ENCODE results near the gene C2orf49.
"Not testable (repeated sequence)": the region's sequence is repeated elsewhere in the genome, so short reads cannot be mapped to it uniquely, and the experiment has no call there.

The C2orf49 gene

GRCh38 chr2:105307962-105308361 is 29.4 kb upstream of the C2orf49 start:
- Mint-ChIP-seq H3K4me3 (no peak overlapping the region), H3K36me3 (ENCODE audit: low read depth) (peaks cover 4% of the 10 kb centered on the region), H3K27me3 (ENCODE audit: low read depth) (no peaks in the 10 kb centered on the region), H3K9me3 (no peaks in the 10 kb centered on the region), H3K27ac (no peak overlapping the region), H3K4me1 (ENCODE audit: low read depth) (peaks cover 8% of the 10 kb centered on the region)

- H3K27me3 Mint-ChIP-seq (ENCODE audit: low read depth) = no peaks in the 10 kb centered on the region
- H3K36me3 Mint-ChIP-seq (ENCODE audit: low read depth) = peaks cover 4% of the 10 kb centered on the region
- peaks cover 4% of the 10 kb centered on the region for H3K4me1 Mint-ChIP-seq (ENCODE audit: low read depth)
- H3K9me3 Mint-ChIP-seq = no peaks in the 10 kb centered on the region
- H3K27ac Mint-ChIP-seq = no peak overlapping the region
- H3K4me3 Mint-ChIP-seq = no peak overlapping the region
These were observed 28.8 kb upstream of the C2orf49 start for GRCh38 chr2:105308382-105309146.

DNA sequence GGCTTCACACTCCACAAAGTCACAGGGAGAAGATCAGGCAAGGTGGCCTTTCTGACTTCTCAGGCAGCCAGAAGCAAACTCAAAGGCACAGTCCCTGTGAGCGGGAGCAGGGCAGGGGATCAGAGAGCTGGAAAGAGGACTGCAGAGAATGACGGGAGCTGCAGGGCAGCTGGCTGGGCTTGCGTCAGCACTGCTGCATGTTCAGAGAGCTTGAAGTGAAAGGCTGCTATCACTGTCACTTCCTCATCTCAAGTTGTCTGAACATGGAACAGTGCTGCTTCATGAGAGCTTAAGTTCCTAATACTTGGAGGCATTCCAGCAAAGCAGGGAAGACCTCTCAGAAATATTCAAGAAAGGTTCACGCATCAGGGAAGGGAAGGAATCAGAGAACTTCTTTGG is 28.2 kb upstream of the C2orf49 start:
- H3K4me3 Mint-ChIP-seq = no peak overlapping the region
- no peak overlapping the region for H3K27ac Mint-ChIP-seq
- H3K4me1 Mint-ChIP-seq (ENCODE audit: low read depth) = peaks cover 2% of the 10 kb centered on the region
- no peaks in the 10 kb centered on the region for H3K9me3 Mint-ChIP-seq
- peaks cover 4% of the 10 kb centered on the region for H3K36me3 Mint-ChIP-seq (ENCODE audit: low read depth)
- H3K27me3 Mint-ChIP-seq (ENCODE audit: low read depth) = no peaks in the 10 kb centered on the region

DNA sequence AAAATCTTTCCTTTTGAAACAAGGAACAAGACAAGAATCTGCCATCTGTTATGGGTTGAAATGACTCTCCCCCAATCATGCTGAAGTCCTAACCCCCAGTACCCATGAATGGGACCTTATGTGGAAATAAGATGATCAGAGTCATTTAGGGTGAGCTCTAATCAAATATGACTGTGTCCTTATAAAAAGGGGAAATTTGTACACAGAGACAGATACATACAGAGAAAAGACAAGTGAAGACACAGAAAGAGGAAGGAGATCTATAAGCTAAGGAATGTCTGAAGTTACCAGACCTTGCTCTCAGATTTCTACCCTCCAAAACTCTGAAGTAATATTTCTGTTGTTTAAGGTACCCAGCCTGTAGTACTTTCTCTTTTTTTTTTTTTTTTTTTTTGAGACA is 23.5 kb upstream of the C2orf49 start:
- Mint-ChIP-seq H3K9me3 (no peaks in the 10 kb centered on the region), H3K4me1 (ENCODE audit: low read depth) (peaks cover 5% of the 10 kb centered on the region), H3K27me3 (ENCODE audit: low read depth) (no peaks in the 10 kb centered on the region), H3K36me3 (ENCODE audit: low read depth) (no peaks in the 10 kb centered on the region), H3K4me3 (no peak overlapping the region), H3K27ac (no peak overlapping the region)

GRCh38 chr2:105315314-105315713 is 22.0 kb upstream of the C2orf49 start:
- Mint-ChIP-seq H3K4me3 (no peak overlapping the region), H3K36me3 (ENCODE audit: low read depth) (no peaks in the 10 kb centered on the region), H3K9me3 (no peaks in the 10 kb centered on the region), H3K4me1 (ENCODE audit: low read depth) (peaks cover 6% of the 10 kb centered on the region), H3K27ac (no peak overlapping the region), H3K27me3 (ENCODE audit: low read depth) (no peaks in the 10 kb centered on the region)

- peaks cover 11% of the 10 kb centered on the region for H3K4me1 Mint-ChIP-seq (ENCODE audit: low read depth)
These were observed 19.4 kb upstream of the C2orf49 start for GRCh38 chr2:105317937-105318336.

GRCh38 chr2:105320651-105321215 is 16.6 kb upstream of the C2orf49 start:
- no peaks in the 10 kb centered on the region for H3K27me3 Mint-ChIP-seq (ENCODE audit: low read depth)
- H3K36me3 Mint-ChIP-seq (ENCODE audit: low read depth) = peaks cover 4% of the 10 kb centered on the region
- no peak overlapping the region for H3K4me3 Mint-ChIP-seq
- H3K27ac Mint-ChIP-seq = no peak overlapping the region
- peaks cover 15% of the 10 kb centered on the region for H3K4me1 Mint-ChIP-seq (ENCODE audit: low read depth)
- no peaks in the 10 kb centered on the region for H3K9me3 Mint-ChIP-seq

More at GRCh38 chr2:105317937-105318336, 19.4 kb upstream of the C2orf49 start:
- no peak overlapping the region for H3K27ac Mint-ChIP-seq
- no peaks in the 10 kb centered on the region for H3K27me3 Mint-ChIP-seq (ENCODE audit: low read depth)
- no peak overlapping the region for H3K4me3 Mint-ChIP-seq
- no peaks in the 10 kb centered on the region for H3K9me3 Mint-ChIP-seq
- no peaks in the 10 kb centered on the region for H3K36me3 Mint-ChIP-seq (ENCODE audit: low read depth)

GRCh38 chr2:105321875-105322646 is 15.3 kb upstream of the C2orf49 start:
- H3K9me3 Mint-ChIP-seq = no peaks in the 10 kb centered on the region
- no peak overlapping the region for H3K4me3 Mint-ChIP-seq
- peaks cover 4% of the 10 kb centered on the region for H3K36me3 Mint-ChIP-seq (ENCODE audit: low read depth)
- H3K27me3 Mint-ChIP-seq (ENCODE audit: low read depth) = no peaks in the 10 kb centered on the region
- H3K4me1 Mint-ChIP-seq (ENCODE audit: low read depth) = peaks cover 16% of the 10 kb centered on the region
- H3K27ac Mint-ChIP-seq = no peak overlapping the region

DNA sequence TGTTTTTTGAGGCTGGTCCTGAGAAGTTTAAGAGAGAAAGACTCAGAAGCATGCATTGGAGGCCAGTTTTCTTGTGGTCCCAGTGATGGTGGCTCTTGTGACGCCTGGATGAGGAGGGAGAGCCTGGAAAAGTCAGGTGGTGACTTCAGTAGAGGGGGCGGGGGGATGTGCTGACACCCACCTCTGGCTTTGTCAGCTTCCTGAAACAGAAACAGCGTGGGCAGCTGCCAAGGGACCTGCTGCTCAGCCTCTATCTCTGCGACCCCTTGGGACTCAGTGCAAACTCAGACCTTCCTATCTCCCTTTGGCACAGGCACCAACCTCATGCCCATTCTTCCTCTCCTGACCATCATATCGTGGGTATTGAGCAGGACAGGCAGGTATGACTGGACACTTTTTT is 14.2 kb upstream of the C2orf49 start:
- Mint-ChIP-seq H3K27ac (no peak overlapping the region), H3K27me3 (ENCODE audit: low read depth) (no peaks in the 10 kb centered on the region), H3K4me1 (ENCODE audit: low read depth) (peaks cover 18% of the 10 kb centered on the region)

DNA sequence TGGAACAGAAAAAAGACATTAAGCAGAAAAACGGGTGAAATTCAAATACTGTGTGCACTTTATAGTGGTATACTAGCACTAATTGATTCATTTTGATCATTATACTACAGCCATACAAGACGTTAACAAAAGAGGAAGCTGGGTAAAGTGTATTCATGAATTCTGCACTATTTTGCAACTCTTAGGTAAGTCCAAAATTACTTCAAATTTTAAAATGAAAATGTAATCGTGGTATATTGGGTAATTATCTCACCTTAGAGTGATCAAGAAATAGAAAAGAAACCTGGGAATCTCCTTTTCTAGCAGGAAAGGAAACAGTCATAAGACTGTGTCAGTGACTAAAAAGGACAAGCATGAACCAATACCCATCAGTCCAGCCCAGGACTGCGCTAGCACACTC is 13.2 kb upstream of the C2orf49 start:
- no peaks in the 10 kb centered on the region for H3K9me3 Mint-ChIP-seq
- H3K27me3 Mint-ChIP-seq (ENCODE audit: low read depth) = no peaks in the 10 kb centered on the region
- H3K4me3 Mint-ChIP-seq = no peak overlapping the region
- peaks cover 4% of the 10 kb centered on the region for H3K36me3 Mint-ChIP-seq (ENCODE audit: low read depth)
- H3K27ac Mint-ChIP-seq = no peak overlapping the region
- peaks cover 24% of the 10 kb centered on the region for H3K4me1 Mint-ChIP-seq (ENCODE audit: low read depth)

More for the DNA sequence above, 14.2 kb upstream of the C2orf49 start:
- no peaks in the 10 kb centered on the region for H3K9me3 Mint-ChIP-seq
- peaks cover 4% of the 10 kb centered on the region for H3K36me3 Mint-ChIP-seq (ENCODE audit: low read depth)
- no peak overlapping the region for H3K4me3 Mint-ChIP-seq

DNA sequence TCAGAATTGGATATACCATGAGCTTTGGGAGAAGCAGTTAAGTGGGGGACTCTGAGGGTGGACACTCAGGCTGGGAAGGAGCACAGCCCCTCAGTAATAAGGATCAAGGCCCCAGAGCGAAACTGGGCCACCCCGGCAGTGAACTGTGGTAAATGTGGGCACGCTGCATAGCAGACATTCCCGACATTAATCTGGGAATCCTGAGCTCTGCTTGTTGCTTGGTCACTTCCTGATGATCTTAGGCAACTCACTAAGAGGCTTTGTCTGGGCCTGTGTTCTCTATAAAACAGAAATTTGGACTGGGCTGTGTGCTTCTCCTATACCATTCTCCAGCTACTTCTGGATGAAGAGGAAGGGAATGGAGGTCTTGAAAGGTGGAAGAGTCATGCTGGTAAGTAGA is 12.6 kb upstream of the C2orf49 start:
- Mint-ChIP-seq H3K9me3 (no peaks in the 10 kb centered on the region), H3K27me3 (ENCODE audit: low read depth) (no peaks in the 10 kb centered on the region), H3K4me3 (no peak overlapping the region), H3K36me3 (ENCODE audit: low read depth) (peaks cover 6% of the 10 kb centered on the region), H3K4me1 (ENCODE audit: low read depth) (peaks cover 26% of the 10 kb centered on the region), H3K27ac (no peak overlapping the region)

GRCh38 chr2:105325389-105325963 is 11.9 kb upstream of the C2orf49 start:
- H3K4me3 Mint-ChIP-seq = no peak overlapping the region
- no peak overlapping the region for H3K27ac Mint-ChIP-seq
- H3K9me3 Mint-ChIP-seq = no peaks in the 10 kb centered on the region
- H3K36me3 Mint-ChIP-seq (ENCODE audit: low read depth) = peaks cover 6% of the 10 kb centered on the region
- H3K27me3 Mint-ChIP-seq (ENCODE audit: low read depth) = no peaks in the 10 kb centered on the region
- peaks cover 29% of the 10 kb centered on the region for H3K4me1 Mint-ChIP-seq (ENCODE audit: low read depth)

DNA sequence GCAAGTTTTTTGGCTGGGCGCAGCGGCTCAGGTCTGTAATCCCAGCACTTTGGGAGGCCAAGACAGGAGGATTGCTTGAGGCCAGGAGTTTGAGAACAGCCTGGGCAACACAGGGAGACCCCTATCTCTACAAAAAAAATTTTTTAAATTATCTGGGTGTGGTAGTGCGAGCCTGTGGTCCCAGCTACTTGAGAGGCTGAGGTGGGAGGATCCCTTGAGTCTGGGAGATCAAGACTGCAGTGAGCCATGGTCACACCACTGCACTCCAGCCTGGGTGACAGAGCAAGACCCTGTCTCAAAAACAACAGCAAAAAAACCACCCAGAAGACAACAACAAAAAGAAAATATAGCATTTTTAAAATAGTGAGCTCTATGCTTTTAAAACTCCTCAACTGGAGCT is 10.1 kb upstream of the C2orf49 start:
- not testable (repeated sequence) for H3K4me3 Mint-ChIP-seq; H3K36me3 Mint-ChIP-seq (ENCODE audit: low read depth); H3K9me3 Mint-ChIP-seq; H3K27me3 Mint-ChIP-seq (ENCODE audit: low read depth); H3K27ac Mint-ChIP-seq
- H3K4me1 Mint-ChIP-seq (ENCODE audit: low read depth) = peaks cover 34% of the 10 kb centered on the region

DNA sequence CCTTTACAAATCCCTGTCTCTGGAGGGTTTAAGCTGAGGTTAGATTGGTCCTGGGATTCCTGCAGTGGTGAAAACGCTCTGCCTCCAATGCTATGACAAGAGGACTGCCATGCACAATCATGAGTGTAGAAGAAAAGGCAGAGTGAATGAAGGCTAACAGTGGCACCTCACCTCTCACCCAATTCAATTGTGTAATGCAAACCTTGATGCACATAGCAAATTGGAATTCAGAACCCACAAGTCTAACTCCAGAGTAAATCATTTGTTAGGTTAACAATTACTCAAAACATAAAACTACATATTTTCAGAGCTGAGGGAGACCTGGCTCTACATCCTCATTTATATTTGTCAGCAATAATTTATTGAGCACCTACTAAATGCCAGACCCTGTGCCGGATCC is 9.7 kb upstream of the C2orf49 start:
- peaks cover 30% of the 10 kb centered on the region for H3K4me1 Mint-ChIP-seq (ENCODE audit: low read depth)

More for the DNA sequence above, 9.7 kb upstream of the C2orf49 start:
- peak overlapping the region; percentile 95 for H3K4me3 Mint-ChIP-seq
- H3K9me3 Mint-ChIP-seq = no peaks in the 10 kb centered on the region
- peaks cover 6% of the 10 kb centered on the region for H3K36me3 Mint-ChIP-seq (ENCODE audit: low read depth)
- H3K27me3 Mint-ChIP-seq (ENCODE audit: low read depth) = no peaks in the 10 kb centered on the region
- H3K27ac Mint-ChIP-seq = no peak overlapping the region

Data from T-helper 1 cell treated with Interleukin-12 subunit alpha and Interleukin-12 subunit beta and Interleukin-4 antibody, amounts not matched to agents 30 μg/mL and 1 μg/mL, for 36 hours (primary cell).